Neuron (in vitro differentiated cells): ENCODE measurements around the gene LTN1.

ENCODE experiments used
- H2AFZ ChIP-seq: one replicate; pipeline ENCODE4 v1.6.1; 2013; ENCODE audit warnings: low read depth, mild to moderate bottlenecking, inconsistent platforms, low read length, moderate library complexity
- H3K27me3 ChIP-seq: one replicate; pipeline ENCODE4 v1.6.1; 2013; ENCODE audit warnings: low read length; ENCODE audit not compliant: insufficient read depth
- H3K36me3 ChIP-seq: one replicate; pipeline ENCODE4 v1.6.1; 2013; ENCODE audit warnings: low read length; ENCODE audit not compliant: insufficient read depth
- H3K4me1 ChIP-seq: one replicate; pipeline ENCODE4 v1.6.1; 2013; ENCODE audit warnings: low read length; ENCODE audit not compliant: insufficient read depth
- H3K4me3 ChIP-seq: 2 replicates; pipeline ENCODE4 v1.5.1; 2013; ENCODE audit warnings: mild to moderate bottlenecking, low read length, moderate library complexity
- H3K9me3 ChIP-seq: one replicate; pipeline ENCODE4 v1.6.1; 2013; ENCODE audit warnings: low read length

Gene LTN1

DNA sequence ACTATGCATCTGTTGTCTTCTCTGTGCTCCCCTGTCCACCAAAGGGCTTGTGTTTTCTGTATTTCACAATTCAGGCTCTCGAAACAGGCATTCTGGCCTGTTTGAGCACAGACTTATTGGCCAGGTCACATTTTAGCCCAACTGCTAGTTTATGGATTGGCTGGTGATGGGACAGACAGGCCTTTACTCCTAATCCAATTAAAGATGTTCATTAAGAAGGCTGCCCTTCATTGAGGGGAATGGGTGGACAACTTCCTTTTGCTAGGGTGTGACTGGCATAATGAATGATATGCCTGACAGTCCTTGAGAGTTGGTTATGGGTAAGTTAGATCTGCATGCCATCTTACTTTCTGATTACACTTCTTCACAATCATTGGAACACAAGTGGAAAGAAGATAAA is 86.4 kb downstream of the LTN1 start:
- Histone ChIP-seq H3K4me1 (no peaks in the 10 kb centered on the region), H2AFZ (no peak overlapping the region), H3K36me3 (no peaks in the 10 kb centered on the region), H3K4me3 (no peak overlapping the region), H3K27me3 (no peaks in the 10 kb centered on the region), H3K9me3 (no peaks in the 10 kb centered on the region)

DNA sequence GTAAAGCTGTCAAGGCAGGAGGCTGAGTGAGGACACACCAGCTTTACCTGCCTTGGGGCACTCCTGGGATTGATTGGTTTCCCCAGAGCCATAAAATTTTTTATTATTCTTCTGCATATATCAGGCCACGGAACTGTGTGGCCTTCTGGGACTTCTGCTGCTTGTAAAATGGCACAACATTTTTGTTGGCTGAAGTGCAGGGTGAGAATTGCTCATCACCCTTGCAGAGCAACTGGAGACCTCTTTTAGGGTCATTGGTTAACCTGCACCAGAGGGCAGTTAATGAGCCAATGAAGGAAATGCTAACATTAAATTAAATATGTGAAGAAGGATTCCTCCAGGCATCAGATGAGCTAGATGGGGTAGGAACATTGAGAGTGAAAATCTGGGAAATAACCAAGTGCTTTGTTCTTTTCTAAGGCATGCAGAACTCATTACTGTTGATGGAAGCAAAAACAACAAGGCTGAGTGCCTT is 87.7 kb downstream of the LTN1 start:
- no peaks in the 10 kb centered on the region for H3K9me3 ChIP-seq
- H3K36me3 ChIP-seq = no peaks in the 10 kb centered on the region
- H3K27me3 ChIP-seq = no peaks in the 10 kb centered on the region
- no peak overlapping the region for H2AFZ ChIP-seq
- H3K4me3 ChIP-seq = no peak overlapping the region
- H3K4me1 ChIP-seq = no peaks in the 10 kb centered on the region

DNA sequence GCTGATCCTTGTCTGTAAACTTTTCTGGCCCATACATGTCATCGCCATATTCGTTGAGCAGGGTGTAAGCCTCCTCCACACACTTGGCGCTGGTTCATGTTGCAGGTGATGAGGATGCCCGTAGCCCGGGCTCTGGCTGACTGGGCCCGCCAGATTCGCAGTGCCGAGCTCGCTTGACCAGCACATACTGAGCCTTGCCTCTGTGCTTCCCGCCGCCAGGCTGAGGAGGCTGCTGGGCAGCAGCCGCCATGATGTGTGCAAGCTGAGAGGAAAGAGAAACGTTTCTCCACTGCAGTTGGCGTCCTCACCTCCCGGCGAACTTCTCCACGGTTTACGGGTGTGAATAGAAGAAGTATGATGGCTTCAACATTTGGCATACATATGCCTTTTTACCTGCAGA is 89.2 kb downstream of the LTN1 start:
- H3K4me1 ChIP-seq = no peaks in the 10 kb centered on the region
- no peaks in the 10 kb centered on the region for H3K9me3 ChIP-seq
- H3K27me3 ChIP-seq = no peaks in the 10 kb centered on the region
- H3K4me3 ChIP-seq = no peak overlapping the region
- no peak overlapping the region for H2AFZ ChIP-seq
- no peaks in the 10 kb centered on the region for H3K36me3 ChIP-seq

DNA sequence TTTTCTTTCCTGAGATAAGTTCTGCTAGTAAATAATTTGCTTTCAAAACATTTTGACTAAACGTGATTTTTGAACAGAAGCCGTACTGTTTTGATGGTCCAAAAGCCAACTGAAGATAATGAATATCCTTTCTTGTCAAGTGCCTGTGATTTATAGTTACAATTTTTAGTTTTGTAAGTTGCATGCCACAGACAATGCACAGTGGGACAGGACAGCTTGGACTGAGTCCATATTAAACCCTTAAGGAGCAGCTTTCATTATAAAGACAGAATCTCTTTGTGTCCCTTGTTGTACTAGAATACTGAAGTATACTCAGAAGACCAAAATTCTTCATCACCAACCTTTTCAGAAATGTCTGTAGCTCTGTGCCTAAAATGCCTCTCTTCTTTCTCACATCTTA is 92.2 kb downstream of the LTN1 start:
- H3K36me3 ChIP-seq = no peaks in the 10 kb centered on the region
- no peaks in the 10 kb centered on the region for H3K4me1 ChIP-seq
- no peak overlapping the region for H3K4me3 ChIP-seq
- no peaks in the 10 kb centered on the region for H3K27me3 ChIP-seq
- H2AFZ ChIP-seq = no peak overlapping the region
- no peaks in the 10 kb centered on the region for H3K9me3 ChIP-seq

DNA sequence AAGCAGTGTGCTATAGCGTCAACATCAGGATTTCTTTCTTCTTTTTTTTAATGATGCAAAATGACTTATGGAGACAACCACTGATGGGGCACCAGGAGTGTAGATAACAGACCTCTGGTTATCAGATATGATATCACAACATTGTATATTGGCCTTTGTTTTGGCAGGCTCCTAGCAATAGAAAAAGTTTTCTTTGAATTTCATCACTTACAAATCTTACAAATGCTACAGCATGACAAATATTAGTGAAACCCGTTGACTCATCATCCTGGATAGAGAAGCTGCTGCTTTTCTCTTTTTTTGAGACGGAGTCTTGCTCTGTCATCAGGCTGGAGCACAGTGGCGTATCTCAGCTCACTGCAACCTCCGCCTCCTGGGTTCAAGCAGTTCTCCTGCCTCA is 92.9 kb downstream of the LTN1 start:
- Histone ChIP-seq H3K4me3 (no peak overlapping the region), H3K36me3 (no peaks in the 10 kb centered on the region), H3K4me1 (no peaks in the 10 kb centered on the region), H3K27me3 (no peaks in the 10 kb centered on the region), H2AFZ (no peak overlapping the region), H3K9me3 (no peaks in the 10 kb centered on the region)

DNA sequence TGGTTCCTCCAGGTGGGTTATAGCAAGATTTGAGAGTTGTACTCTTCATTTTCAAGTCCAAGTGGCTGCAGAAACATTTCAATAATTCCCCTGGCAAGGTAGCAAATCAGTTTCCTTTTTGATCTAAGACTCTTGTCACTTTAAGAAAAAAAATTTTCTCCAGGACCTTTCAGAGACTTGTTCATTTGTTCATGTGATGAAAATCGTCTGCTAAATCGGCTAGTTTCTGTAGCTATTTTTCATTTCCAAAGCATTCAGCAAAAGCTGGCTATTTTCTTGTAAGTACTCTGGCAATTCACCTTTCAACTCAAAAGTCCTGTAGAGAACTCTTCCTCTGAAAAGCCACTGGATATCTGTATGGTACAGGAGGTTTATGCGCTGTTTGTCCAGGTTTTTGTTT is 93.5 kb downstream of the LTN1 start:
- Histone ChIP-seq H3K27me3 (no peaks in the 10 kb centered on the region), H3K36me3 (no peaks in the 10 kb centered on the region), H3K4me3 (no peak overlapping the region), H3K4me1 (no peaks in the 10 kb centered on the region), H3K9me3 (no peaks in the 10 kb centered on the region), H2AFZ (no peak overlapping the region)

DNA sequence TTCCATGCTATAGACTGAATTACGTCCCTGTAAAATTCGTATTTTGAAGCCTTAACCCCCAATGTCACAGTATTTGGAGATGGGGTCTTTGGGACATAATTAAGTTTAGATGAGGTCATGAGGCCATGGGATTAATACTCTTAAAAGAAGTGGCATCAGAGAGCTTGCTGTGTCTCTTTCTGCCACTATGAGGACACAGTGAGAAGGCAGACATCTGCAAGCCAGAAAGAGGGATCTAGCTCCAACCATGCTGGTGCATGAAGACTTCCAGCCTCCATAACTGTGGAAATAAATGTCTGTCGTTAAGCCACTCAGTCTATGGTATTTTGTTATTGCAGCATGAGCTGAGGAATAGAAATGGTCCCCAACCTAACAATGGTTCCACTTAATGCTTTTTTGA is 99.0 kb downstream of the LTN1 start:
- Histone ChIP-seq H3K9me3 (no peaks in the 10 kb centered on the region), H3K27me3 (no peaks in the 10 kb centered on the region), H3K4me3 (no peak overlapping the region), H2AFZ (no peak overlapping the region), H3K36me3 (no peaks in the 10 kb centered on the region), H3K4me1 (no peaks in the 10 kb centered on the region)

DNA sequence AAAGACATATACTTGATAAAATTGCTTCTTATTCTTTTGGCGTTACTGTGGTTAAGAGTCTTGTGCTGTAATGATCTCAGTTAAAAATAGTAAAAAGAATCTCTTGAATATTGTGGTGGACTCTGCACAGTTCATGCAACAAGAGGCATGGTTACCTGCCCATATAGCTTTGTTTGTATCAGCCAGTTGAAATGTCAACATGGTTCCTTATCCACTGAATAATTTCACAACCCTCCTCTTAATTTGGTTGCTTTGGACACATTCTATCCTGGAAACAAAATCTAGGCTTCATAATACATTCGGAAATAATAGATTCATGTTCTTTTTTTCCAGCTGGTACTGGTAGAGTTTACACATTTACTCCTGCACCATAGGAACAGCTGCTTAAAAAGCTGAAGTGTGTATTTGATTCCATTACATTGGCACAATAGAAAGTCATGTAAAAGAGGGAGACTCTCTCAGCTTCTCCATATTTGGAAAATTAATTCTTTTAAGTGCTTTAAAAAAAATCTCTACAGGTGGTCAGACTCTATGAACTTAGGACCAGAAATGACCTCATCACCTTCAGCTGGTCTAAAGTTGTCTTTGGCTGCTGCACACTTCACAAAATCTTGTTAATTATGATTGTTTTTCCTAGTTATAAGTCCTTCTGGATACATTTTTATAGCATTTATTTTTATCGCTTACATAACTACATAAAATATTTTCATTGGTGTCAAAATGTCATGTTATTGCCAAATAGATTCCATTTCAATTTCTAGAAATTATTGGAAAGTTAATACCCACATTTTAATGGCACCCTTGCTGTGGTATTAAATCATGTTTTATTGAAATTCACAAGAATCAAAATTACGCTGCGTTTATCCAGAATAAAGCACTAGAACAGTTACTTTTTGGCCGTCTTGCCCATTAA is 100.2 kb downstream of the LTN1 start:
- H3K36me3 ChIP-seq = no peaks in the 10 kb centered on the region
- H2AFZ ChIP-seq = no peak overlapping the region
- no peaks in the 10 kb centered on the region for H3K9me3 ChIP-seq
- no peaks in the 10 kb centered on the region for H3K27me3 ChIP-seq
- no peaks in the 10 kb centered on the region for H3K4me1 ChIP-seq
- no peak overlapping the region for H3K4me3 ChIP-seq

DNA sequence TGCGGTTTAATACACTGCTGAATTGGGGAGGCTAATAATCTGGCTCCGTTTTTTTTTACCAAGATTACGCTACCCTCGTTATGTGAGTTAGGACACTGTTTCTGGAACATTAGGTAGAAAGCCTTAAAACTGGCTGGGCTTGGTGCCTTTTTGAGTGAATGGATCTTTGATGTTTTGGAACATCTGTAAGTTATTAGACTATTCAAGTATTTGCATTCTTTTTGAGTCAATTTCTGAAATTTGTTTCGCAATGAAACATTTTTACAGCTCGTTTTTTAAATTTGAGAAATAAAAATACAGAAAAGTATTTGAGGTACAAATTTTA is 106.9 kb downstream of the LTN1 start:
- Histone ChIP-seq H3K4me3 (peak overlapping the region; percentile 68), H3K27me3 (no peaks in the 10 kb centered on the region), H3K4me1 (peaks cover 9% of the 10 kb centered on the region), H2AFZ (peak overlapping the region; percentile 57), H3K36me3 (peaks cover 16% of the 10 kb centered on the region), H3K9me3 (no peaks in the 10 kb centered on the region)

DNA sequence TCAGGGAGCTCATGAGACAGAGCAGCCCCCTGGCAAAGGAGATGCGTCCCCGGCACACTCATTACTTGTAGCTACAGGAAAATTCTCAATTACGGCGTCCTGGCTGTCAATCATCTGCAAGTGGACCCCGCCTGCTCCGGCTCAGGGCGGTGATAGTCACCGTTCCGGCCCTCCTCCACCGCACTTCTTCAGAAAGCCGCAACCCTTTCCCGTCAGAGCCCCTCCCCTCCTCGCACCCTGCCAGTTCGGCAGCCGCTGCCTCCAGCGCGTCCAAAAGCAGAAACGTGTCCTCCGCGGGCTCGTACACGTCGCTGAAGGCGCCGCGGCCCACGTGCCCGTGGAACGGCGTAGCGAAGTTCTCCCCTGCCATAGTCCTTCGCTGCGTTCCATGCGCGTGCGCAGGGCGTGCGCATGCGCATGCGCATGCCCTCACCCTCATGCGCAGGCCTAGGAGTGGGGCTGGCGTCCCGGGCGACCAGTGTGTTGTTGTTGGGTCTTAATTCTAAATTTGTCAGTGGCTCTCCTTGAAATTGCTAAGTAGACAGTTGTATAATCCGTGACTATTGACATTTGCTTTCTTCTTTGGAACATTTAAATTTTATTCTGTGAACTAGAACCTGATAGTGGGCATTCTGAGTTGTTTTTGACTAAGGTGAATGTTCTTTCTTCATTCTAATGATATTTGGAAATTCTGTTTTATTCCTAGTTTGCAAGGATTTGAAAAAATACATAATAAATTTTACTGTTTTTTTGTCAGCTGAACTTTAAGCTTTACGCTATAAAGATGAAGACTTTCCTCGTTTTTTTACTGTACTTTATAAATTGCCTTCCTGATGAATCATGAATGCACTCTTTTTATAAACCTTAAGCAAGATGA is 107.5 kb downstream of the LTN1 start:
- Histone ChIP-seq H3K36me3 (peaks cover 16% of the 10 kb centered on the region), H2AFZ (peak overlapping the region; percentile 57), H3K4me3 (peak overlapping the region; percentile 68)

DNA sequence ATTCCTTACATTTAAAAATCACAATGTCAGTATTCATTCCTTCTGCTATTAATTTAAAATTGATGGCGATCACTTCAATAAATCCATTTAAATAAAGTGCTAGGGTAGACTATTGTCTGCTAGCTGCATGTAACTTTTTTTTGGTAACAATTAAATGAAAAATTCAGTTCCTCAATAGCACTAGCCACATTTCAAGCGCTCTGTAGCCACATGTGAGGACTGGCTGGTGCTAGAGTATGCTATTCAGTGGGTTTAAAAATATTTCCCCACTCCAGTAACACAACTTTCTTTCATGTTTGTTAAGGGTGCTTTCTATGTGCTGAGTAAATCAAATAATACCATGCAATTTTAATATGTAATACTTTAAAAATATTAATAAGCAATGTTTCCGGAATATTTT is 108.2 kb downstream of the LTN1 start:
- Histone ChIP-seq H3K9me3 (no peaks in the 10 kb centered on the region), H3K27me3 (no peaks in the 10 kb centered on the region), H3K36me3 (peaks cover 20% of the 10 kb centered on the region), H3K4me1 (peaks cover 9% of the 10 kb centered on the region), H2AFZ (peak overlapping the region; percentile 57), H3K4me3 (peak overlapping the region; percentile 68)

More for the DNA sequence above, 107.5 kb downstream of the LTN1 start:
- Histone ChIP-seq H3K9me3 (no peaks in the 10 kb centered on the region), H3K4me1 (peaks cover 9% of the 10 kb centered on the region), H3K27me3 (no peaks in the 10 kb centered on the region)

DNA sequence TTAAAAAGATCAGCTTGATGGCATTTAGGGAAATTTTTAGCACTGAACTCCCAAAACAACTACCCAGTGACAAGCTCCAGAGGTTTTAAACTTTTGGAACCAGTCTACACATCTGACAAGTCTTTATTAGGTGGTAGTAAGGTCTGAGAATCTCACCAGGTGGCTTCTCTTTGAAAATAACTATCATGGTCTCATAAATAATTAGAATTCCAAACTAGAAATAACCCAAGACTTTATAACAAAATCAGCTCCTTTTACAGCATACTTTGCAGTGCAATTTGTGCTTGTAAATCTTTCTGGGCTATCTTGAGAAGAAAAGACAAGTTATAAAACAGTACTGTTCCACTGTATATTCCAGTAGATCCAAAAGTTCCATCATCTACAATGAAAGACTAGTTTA is 108.7 kb downstream of the LTN1 start:
- Histone ChIP-seq H2AFZ (peak overlapping the region; percentile 57), H3K4me3 (peak overlapping the region; percentile 68), H3K27me3 (no peaks in the 10 kb centered on the region)

DNA sequence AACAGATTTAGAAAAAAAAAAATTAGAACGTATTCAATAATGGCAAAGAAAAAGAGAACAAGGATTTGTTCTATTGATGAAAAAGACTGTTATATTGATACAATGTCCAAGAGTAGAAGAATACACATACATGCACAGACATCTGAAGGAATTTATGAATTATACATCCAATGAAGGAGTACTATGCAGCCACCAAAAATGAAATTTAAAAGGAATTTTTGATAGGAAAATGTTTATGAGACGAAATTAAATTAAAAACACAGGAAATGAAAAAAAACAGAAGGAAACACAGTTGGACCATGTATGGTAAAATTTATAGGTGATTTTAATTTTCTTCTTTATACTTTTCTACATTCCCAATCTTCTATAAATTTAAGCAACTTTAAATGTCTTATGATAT is 110.3 kb downstream of the LTN1 start:
- Histone ChIP-seq H2AFZ (no peak overlapping the region), H3K27me3 (no peaks in the 10 kb centered on the region), H3K36me3 (peaks cover 20% of the 10 kb centered on the region), H3K4me1 (peaks cover 9% of the 10 kb centered on the region), H3K4me3 (no peak overlapping the region), H3K9me3 (no peaks in the 10 kb centered on the region)

More for the DNA sequence above, 108.7 kb downstream of the LTN1 start:
- Histone ChIP-seq H3K36me3 (peaks cover 20% of the 10 kb centered on the region), H3K9me3 (no peaks in the 10 kb centered on the region), H3K4me1 (peaks cover 9% of the 10 kb centered on the region)
